GM19238 (cell line): ENCODE results near the gene TSN.
"Not testable (repeated sequence)": the region's sequence is repeated elsewhere in the genome, so short reads cannot be mapped to it uniquely, and the experiment has no call there.

Experiments used
- DNase-seq: peaks from one replicate; pipeline ENCODE4 v3.0.0; 2011; ENCODE audit warnings: low spot score; ENCODE audit not compliant: insufficient read length

Gene TSN

DNA sequence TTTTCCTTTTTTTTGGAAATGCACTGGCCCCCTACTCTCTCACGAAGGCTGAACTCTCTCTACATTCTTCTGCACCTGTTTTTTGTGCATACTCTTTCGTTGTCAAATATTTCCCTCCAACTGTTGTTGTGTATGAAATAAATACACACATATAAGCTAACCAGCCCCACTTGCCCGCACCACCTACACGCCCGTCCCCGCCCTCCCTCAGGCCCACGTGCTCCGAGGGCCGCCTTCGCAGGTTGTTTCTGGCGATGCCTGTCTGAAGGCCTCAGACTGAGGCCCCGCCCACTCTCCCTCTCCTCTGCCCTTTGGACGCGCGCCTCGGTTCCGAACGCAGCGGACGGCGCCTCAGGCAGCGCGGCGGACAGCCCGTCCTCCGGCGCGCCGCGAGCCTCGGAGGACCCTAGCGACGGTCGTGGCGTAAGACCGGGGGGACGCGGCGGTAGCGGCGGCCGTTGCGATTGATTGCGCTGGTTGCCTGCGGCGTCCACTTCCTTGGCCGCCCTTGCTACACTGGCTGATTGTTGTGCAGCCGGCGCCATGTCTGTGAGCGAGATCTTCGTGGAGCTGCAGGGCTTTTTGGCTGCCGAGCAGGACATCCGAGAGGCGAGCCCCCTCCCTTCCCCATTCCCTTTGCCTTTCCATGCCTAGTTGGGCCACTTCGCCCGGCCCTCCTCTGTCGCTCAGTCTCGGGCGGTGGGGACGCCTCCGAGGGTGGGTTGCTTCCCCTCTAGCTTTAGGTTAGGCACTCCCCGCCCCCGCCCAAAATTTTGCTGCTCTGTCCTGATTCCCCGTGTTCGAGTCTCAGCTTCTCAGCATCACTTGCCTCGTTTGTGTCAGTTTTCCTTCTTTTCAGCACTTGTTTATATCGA, at the start of gene TSN:
TSS of gene TSN (plus strand) at position 415 of the 875 bp plus-strand sequence. CDS start at position 544, 129 bp downstream.
- peak; percentile 76 for DNase-seq

DNA sequence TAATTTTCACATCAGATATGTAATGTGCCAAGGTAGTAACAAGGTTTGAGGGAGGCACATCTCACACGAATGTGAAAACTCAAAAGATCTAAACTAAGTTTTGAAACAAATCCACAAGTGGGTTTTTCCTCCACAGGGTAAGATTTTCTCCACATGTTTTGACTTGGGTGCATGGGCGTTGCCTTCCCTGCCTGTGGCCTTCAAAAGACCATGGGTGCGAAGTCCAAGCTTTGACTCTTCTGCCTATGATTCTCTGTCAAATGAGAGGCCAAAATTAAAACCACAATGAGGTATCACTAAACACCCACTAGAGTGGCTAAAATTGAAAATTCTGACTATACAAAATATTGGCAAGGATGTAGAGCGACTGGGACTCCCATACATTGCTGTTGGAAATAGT, 49.5 kb upstream of the TSN start:
- no peak for DNase-seq

DNA sequence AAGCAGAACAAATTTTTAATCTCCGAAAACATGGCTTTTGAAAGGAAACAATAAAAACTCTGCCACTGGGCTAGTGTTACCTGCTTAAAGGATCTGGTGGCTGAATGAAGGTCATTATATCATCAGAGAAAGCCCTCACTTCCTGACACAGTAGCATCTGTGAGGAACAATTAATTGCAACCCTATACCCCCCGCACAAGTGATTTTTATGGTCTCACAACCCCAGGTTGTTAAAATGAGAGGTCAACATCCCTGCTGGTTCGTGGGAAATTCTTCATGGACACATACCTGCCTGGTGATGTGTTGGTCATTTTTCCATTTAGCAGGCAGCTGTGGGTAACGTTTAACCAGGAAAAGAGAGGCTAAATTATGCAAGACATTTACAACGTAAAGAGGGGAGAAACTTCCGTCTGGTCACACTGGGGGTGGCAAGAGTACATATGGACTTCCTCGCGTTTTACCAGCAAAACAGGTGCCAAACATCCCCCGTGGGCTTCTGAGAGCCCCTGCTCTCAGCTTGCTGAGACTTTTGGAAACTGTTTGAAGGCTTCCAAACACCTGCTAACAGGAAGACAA, 48.0 kb upstream of the TSN start:
- DNase-seq: no peak

DNA sequence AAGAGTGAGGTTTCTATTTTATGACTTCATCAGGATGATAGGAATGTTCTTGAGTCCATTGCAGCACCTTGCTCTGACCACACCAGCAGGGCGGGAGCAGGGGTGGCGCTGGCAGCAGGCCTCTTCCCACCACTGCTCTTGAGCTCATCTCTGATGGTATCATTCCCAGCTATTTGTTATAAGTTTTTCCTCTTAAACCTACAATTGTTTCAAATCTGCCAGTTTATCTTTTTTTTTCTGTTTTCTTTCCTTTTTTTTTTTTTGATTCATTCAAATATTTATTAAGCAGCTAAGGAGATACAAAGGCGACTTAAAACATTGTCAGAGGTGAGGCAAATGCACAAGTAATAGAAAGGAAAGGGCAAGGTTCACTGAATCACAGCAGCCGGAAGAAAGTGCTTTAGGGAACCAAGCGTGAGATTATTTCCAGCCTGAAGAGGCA, 47.5 kb upstream of the TSN start:
- DNase-seq: no peak

DNA sequence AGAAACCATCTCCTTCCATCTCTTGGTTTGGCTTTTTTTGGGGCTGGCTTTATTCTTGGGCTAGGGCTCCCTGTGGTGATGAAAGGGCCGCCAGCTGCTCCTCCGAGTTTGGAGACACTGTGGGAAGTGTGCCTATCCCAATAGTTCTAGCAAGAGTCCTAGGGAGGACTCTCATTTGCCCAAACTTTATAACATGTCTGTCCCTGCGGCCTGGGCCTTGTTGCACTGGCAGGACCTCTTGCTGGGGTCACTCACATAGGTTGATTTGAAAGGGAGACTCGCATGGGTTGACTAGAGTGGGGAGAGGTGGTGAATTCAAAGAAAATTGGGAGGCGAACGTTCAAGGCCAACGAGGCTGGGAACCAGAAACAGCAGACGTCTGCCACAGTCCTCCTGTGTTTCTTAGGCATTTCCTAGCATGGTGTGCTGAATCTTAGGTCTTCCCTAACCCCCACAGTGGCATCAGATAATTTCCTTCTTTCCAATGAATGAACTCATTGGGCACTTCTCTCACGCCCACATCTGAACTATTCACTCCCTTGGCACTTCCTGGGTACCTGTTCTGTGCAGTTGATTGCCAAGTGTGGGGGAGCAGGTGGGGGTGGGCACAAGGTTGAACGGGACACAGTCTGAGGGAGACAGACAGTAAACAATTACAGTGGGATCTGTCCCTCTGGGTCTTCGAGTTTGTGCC, 45.5 kb upstream of the TSN start:
- DNase-seq: no peak

DNA sequence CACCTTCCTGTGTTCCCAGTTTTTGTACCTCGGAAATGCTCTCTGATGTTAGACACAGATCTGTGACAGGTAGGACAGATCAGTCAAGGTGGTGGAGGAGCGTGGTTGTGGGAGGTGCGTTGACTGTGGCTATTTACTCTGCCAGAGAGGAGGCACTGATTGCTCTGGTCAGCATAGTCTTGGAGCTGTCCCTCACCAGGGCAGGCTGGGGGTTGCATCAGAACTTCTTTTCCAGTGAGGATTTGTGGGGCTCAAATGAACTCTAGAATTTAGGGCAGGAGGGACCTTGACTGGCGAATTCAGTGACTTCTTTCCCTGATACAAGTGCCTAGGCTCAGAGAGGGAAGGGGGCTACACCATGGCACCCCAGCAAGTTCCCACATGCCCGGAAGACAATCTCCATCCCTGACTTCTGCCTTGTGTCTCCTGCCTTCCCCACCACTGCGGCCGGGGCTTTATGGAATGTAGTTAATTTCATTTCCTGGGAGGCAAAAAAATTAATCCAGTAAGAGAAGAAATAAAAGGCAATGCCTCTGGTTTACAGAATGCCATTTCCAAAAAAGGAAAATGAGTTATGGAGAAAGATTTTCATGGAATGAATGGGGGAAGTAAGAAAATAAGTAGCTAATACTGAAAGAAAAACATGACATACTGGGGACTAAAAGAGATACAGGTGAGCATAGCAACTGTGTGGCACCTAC, 44.8 kb upstream of the TSN start:
- no peak for DNase-seq

DNA sequence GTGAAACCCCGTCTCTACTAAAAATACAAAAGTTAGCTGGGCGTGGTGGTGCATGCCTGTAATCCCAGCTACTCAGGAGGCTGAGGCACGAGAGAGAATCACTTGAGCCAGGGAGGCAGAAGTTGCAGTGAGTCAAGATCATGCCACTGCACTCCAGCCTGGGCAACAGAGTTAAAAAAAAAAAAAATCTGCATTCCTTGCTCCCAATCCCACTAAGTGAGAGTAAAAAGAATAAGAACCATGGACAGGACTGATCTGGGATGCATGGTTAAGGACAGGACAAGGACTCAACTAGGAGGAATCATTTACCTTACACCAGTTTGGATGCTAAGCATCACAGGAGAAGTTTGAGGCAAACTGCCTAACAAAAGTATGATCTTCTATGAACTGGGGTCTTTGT, 44.0 kb upstream of the TSN start:
- DNase-seq: not testable (repeated sequence)

DNA sequence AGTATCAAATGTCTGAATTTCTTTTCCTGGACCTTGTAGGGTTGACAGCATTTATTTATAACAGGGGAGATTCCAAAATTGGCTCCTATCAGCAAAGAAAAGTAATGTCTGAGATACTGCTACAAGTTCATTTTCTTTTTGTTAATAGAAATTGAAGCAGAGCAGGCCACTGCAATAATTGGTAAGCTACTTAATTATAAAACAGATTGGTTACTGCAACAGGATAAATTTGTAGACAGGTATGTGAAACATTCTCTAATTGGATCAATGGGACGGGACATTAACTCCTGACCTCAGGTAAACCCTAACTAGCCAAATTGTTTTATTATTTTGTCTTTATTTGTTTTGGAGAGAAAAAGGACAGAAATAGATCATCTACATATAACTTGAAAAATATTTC, 39.3 kb upstream of the TSN start:
- no peak for DNase-seq

DNA sequence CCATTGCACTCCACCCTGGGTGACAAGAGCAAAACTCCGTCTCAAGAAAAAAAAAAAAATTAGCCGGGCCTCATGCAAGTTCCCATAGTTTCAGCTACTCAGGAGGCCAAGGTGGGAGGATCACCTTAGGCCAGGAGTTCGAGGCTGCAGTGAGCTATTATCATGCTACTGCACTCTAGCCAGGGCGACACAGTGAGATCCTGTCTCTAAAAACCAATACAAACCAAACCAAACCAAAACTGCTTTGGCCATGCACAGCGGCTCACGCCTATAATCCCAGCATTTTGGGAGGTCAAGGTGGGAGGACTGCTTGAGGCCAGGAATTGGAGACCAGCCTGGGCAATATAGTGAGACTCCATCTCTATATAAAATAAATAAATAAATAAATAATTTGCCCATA, 37.9 kb upstream of the TSN start:
- no peak for DNase-seq

DNA sequence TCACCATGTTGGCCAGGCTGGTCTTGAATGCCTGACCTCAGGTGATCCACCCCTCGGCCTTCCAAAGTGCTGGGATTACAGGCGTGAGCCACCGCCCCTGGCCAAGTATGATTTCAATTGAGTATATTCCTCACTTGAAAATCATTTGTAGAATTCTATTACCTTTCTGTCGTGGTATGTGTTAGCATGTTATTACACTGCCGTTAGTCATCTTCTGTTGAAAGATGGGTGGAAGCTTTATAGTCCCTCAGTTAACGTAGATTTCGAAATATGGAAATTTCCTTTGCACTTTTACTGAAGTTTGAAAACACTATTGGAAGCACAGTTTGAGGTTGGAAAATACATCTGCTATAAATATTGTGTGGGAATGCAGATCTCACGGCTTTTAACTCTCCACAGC, 33.5 kb upstream of the TSN start:
- DNase-seq: no peak

DNA sequence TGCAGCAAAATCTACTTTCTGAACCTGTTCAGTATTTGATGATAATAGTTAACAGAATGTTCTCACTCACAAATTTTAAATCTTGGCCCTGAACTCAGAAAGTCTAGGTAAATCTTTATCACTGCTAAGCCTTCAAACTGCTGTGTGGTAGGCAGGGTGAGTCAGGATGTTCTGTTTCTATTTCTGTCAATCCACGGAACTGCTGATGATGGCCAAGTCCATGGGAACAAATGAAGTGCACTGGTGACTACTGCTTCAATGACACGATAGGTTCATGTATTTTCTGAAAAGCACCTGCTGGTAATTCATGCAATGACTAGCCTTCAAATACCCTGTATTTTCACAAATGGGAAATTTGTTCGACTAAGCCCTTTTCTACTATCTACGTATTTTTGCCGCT, 33.0 kb upstream of the TSN start:
- DNase-seq: no peak

DNA sequence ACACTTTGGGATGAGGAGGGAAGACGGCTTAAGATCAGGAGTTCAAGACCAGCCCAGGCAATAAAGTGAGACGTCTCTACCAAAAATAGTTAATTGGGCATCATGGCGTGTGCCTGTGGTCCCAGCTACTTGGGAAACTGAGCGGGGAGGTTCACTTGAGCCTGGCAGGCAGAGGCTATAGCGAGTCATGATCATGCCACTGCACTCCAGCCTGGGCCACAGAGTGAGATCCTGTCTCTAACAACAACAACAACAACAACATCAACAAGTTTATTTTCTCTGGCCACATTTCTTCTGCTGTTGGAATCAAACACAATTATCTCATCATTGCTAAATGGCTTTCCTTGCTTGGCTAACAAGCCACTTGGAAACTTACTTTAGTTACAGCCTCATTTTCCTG, 32.1 kb upstream of the TSN start:
- DNase-seq: no peak

DNA sequence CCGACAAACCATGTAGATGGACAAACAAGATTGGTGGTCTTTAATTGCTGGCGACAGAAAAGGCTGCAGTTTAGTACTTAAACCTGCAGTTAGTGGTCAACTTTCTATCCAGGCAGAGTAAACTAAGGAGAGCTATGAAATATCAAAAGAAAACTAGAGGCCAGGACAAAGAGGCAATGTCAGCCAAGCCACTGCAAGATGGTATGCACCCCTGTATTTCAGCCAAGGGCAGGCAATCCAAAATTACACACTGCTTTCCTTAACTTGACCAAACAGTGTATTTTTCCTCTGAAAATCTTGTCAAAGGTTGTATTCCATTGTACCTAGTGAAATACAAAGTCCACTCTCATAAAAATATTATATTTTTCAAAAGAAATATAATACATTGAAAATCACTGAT, 28.1 kb upstream of the TSN start:
- DNase-seq: no peak

DNA sequence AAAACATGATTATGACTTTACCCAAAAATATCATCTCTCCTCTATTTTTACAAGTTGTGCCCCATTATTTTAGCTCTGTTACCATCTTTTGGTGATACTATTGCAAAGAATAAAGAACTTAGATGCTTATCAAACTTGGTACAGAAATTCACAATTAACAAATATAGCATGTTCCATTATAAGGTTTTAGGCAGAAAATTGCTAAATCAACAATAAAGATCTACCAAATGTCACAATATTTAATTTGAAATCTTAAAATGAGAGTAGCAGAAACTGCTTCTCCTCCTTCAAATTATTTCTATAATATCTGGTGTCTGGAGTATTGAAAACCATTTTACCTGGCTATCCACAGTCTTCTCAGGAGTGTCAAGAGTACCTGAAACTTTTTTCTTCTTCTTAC, 27.5 kb upstream of the TSN start:
- DNase-seq: no peak

DNA sequence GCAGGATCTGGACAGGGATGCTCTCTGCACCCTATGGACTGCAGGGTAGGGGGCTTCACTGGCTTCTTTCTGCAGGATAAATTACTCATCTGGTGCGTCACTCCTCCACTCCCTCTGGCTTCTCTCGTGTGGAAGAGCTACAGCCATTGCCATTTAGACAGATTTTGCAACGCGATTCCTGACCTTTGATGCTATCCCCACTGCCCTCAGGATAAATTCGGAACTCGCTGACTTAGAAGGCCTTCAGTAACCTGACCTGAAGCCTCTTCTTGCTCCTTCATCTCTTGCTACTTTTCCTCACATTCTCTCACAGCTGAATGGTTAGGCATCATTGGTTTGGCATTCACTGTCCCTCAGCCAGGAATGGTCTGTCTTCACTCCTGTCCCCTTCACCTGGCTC, 24.1 kb upstream of the TSN start:
- DNase-seq: no peak

DNA sequence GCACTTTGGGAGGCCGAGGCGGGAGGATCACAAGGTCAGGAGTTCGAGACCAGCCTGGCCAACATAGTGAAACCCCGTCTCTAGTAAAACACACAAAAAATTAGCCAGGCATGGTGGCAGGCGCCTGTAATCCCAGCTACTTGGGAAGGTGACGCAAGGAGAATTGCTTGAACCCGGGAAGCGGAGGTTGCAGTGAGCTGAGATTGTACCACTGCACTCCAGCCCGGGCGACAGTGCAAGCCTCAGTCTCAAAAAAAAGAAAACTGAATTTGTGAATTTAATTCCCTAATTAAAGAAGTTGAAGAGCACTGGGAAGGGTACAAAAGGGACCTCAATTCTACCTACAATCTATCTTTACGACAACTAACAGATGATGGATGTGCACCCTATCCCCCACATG, 20.9 kb upstream of the TSN start:
- DNase-seq: not testable (repeated sequence)

DNA sequence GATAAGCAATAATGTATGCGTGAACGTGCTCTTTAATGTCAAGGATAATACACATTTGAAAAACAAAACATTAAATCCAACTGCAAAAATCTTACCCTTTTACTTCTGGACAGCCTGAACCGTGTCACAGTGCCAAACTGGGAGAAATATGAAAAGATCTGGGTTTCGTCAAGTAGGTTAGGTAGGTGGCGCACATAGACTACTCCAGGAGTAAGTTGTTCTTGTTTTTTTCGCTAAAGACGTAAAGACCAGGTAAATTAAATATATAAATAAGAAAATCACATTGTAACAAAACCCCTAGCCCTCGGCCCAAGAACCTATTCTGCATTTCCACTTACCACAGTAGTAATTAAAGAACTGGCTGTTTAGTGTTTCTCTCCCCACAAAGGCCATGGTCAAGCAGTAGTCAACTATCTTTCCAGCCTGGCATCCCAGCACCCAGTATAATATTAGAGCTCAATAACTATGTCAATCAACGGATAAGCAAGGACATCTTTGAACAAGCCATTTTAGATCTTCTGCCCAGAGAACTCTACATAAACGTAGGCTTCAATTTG, 19.9 kb upstream of the TSN start:
- DNase-seq: no peak

DNA sequence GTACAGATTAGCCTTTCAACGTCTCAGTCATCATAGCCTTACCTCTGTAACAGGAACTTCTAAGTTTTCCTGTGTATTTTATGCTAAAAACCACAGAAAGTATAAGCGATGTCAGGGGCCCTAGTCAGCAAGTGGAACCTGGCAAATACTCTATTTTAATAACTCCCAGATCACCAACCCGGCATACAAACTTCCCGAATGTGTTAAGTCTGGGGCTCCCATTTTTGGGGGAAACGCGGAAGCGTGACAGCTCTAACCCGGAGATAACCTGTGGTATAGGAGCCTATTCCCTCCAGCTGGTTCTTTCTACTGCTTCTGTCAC, 19.4 kb upstream of the TSN start:
- DNase-seq: no peak

DNA sequence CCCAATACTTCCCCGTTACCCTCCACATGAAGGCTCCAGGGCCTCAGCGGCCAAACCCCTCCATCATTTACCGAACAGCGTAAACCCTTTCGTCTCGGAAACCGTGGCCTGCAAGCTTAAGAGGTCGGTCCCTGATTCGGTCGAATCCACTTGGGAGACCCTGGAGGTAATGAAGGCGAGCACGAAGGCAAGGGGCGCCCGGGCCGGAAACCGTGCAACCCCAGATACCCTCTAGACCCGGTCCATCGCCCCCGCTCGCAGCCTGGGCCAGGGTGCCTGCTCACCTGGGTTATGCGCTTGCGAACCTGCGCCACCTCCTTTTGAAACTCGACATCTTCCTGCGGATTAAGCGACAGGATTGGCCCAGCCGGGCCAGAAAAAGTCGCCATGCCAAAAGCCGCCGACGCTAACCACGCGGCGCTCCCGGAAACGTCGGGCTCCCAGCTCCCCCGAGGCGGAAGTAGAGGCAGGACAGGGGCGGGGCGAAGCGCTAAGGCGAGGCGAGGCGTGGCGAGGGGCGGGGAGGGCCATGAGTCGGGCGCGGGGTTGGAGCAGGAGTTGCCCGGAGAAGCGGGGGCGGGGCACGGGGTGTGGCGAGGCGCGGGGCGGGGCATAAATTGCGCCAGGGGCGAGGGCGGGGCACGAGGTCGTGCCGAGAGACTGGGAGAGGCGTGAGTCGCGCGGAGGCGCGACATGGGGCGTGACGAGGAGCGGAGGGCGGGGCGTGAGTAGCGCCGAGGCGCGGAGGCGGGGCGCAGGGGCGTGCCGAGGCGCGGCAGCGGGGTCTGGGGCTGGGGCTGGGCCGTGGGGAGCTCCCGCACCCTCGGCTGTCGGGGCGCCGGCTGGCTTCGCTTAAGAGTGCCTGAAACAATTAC, 18.8 kb upstream of the TSN start, which contains the start of gene NIFK:
TSS of gene NIFK (minus strand) at position 414 of the 875 bp plus-strand sequence. CDS start at position 389, 25 bp downstream.
- peak; percentile 95 for DNase-seq

DNA sequence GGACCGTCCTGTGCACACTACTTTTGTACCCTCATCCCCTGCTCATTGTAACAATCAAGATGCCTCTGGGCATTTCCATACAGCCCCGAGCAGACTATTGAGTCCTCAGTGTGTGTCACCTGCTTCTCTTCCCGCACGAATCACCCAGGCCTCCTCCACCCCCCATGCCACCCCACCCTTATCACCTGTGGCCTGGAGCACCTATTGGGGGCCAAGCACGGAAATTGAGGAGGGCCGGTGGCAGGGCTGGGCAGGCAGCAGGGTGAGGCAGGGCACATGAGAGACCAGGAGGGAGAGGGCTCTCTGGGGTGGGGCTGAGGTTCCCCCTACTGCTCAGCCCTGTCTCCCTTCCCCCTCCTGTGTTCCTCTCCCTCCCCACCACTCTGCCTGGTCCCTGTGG, 14.5 kb upstream of the TSN start:
- DNase-seq: no peak

DNA sequence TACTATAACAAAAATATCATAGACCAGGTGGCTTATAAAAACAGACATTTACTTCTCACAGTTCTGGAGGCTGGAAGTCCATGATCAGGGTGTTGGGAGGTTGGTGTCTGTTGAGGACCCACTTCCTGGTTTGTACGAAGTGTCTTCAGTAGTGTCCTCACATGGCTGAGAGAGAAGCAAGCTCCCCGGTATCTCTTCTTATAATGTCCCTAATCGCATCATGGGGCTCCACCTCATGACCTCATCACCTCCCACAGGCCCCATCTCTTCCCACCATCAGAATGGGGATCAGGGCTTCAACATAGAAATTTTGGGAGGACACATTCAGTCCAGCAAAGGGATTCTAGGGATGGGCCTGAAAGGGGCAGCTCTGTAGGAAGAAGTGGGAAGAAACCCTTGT, 14.0 kb upstream of the TSN start:
- no peak for DNase-seq
